ENCODE results near the gene STON1. TPM values are rescaled to one million over a fixed set of nuclear protein-coding genes. Genes with fewer than 3 reads are reported as not detected.
A peak's percentile ranks its signal among the peaks of the same experiment; 100 is the strongest.
"Not testable (repeated sequence)": the region's sequence is repeated elsewhere in the genome, so short reads cannot be mapped to it uniquely, and the experiment has no call there.

Gene STON1
- total RNA-seq (2014; rRNA removed; shearing (Covaris generic)): 2.5 and 3.4 TPM in 2 replicates

- DNase-seq (ENCODE audit: low spot score): peak; percentile 29
Measured at GRCh38 chr2:48530033-48530811, at the start of gene STON1. TSS of gene STON1 (plus strand) at chr2:48530154. CDS start at chr2:48580634, 50,480 bp downstream.

- DNase-seq (ENCODE audit: low spot score): no peak
Measured at GRCh38 chr2:48480526-48480925, 49.4 kb upstream of the STON1 start.

DNA sequence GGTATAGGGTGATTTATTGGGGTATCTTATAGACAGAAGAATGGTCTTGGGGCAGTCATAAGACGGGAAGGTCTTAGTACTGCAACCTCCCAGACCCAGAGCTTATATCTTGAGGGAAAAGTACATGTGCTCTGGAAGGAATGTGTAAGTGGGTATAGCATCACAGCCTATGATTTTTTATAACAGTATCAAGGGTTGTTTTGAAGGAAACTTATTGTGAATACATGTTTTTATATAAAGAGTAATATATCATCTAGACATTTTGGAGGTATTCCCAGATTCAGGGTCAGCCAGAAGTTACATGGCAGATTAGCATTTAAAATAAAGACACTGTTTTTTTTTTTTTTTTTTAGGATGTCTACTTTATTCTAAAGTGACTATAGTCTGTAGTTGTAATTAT is 47.6 kb upstream of the STON1 start:
- peak; percentile 29 for DNase-seq (ENCODE audit: low spot score)

GRCh38 chr2:48482769-48483168 is 47.2 kb upstream of the STON1 start:
- no peak for DNase-seq (ENCODE audit: low spot score)

DNA sequence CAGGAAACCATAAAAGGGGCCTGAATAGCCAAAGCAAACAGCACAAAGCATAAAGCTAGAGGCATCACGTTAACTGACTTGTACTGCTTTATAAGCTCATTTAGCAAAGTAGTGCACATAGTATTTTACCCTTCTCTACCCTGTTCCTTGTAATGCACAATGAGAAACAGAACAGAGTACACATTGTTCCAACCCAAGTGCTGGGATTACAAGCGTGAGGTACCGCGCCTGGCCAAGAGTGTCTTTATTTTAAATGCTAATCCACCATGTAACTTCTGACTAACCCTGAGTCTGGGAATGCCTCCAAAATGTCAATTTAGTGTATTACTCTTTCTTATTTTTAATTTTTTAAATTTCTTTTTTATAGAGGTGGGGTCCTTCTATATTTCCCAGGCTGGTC is 46.4 kb upstream of the STON1 start:
- DNase-seq (ENCODE audit: low spot score): no peak

DNA sequence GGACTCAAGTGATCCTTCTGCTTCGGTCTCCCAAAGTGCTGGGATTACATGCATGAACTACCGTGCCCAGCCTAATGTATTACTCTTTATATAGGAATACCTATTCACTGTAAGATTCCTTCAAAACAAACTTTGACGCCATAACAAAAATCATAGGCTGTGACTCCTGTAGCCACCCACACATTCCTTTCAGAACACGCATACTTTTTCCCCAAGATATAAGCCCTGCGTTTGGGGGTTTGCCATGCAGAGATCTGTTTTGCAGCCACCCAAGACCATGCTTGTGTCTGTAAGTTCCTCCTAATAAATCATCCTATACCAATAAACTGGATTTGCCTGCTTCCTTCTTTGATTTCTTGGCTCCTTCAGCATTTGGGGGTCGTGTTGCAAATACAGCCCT is 46.0 kb upstream of the STON1 start:
- no peak for DNase-seq (ENCODE audit: low spot score)

DNA sequence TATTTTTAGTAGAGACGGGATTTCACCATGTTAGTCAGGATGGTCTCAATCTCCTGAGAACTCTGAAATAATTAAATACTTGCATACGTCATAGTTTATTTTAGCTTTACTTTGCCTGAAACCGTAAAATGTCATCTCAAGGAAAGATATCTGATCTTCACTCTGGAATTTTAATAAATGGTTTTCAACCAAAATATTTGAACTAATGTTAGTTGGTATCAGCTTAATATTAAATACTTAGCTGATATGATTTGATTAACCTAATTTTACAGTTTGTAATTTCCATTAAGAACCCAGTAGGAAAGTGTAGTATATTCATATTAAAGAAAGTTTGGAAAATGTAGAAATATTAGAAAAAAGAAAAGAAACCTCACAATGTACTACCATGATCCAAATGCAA is 41.4 kb upstream of the STON1 start:
- no peak for DNase-seq (ENCODE audit: low spot score)

- peak; percentile 48 for DNase-seq (ENCODE audit: low spot score)
Measured at GRCh38 chr2:48496849-48497248, 33.1 kb upstream of the STON1 start.

GRCh38 chr2:48504647-48505327 is 25.2 kb upstream of the STON1 start:
- peak; percentile 72 for DNase-seq (ENCODE audit: low spot score)

- no peak for DNase-seq (ENCODE audit: low spot score)
Measured at GRCh38 chr2:48507111-48507510, 22.8 kb upstream of the STON1 start.

DNA sequence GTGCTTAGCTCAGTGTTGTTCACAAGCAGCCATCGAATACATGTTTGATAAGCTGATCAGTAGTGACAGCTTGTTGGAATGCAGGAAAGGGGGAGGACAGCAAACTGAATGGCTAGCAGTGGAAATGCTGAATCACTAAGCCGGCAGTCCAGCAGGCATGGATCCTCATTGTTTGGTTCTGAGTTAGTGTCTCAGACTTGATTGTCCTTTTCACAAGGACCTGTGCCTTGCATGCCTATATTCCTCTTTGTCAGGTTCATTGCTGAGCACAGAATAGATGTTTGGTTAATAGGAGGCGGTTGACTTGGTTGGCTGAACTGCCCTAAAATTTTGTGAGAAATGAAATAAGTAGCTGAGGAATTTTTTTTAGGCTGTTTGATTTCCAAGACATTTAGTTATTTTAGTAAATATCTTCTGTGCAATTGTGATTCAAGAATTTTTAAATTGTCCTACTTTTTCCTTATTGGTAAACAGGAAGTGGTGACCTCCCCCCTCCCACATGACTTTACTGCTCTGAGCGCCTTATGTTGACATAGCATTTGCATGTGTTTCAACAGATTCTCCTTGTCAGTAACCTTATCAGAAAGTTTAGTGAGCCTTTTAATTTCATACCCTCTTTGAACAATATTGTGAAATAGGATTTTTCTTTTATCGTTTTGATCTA is 21.4 kb upstream of the STON1 start:
- peak; percentile 57 for DNase-seq (ENCODE audit: low spot score)

GRCh38 chr2:48510329-48510728 is 19.6 kb upstream of the STON1 start:
- peak; percentile 64 for DNase-seq (ENCODE audit: low spot score)

GRCh38 chr2:48511849-48512470 is 18.0 kb upstream of the STON1 start:
- no peak for DNase-seq (ENCODE audit: low spot score)

GRCh38 chr2:48512571-48512970 is 17.4 kb upstream of the STON1 start:
- no peak for DNase-seq (ENCODE audit: low spot score)

DNA sequence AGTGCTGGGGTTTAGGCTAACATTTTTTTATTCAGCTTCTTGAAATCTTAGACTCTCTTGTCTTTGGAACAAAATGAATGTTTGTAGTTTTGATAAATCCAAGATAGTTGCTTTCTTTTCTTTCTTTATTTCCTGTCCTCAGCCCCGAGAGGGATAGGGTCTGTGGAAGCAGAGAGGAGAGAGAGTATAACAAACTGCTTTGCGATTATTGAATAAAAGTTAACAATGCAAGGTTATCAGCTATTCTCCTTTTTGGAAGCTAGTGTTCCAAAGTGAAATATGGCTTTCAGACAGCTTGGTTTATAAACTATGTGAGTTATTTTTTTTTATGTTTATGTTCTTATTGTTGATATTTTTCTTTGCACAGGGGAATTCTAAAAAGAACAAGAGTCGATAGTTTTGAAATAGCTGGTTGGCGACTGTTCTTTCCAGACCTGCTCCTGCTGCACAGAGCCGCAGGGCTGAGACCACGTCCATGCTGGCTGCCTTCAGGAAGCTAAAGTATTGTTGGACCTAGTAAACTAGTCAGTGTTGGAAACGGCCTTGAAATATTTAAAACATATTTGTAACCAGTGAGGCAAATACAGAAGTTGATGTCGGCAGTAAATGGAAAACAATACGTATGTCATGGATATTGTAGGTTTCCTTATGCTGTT is 15.5 kb upstream of the STON1 start:
- DNase-seq (ENCODE audit: low spot score): no peak

DNA sequence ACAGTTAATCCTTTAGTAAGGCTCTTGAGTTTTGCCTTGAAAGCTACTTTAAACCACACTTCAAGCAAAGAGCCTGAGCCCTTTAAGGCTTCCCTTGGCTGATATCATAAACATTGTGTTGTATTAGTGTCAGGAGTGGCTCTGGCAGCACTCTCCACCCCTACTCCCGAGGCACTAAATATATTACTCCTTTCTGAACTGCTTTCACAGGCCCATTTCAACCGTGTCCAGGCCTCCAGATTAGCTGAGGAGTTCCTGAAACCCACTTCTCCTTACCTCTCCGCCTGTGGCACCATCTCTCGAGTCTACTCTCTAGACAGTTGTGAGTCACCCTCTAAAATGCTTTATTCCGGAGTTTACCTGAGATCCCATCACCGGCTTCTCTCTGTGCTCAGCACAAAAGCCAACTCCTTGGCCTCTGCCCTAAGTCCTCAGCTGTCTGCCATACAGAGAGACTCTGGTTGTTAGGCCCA is 14.4 kb upstream of the STON1 start:
- no peak for DNase-seq (ENCODE audit: low spot score)

DNA sequence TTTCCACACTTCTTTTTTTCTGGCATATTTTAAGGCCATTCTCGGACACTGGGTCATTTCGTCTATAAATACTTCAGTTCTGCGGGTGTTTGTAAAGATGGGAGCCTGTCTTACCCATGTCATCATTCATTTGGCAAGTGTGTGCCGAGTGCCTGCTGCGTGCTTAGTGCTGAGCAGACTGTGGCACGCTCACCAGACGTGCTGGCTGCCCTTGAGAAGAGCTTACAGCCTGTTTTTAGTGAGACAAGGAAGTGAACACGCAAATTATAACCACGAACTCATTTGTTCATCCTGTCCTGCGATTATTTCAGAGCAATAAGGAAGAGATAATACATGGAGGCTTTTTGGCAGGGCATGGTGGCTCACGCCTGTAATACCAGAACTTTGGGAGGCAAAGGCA is 10.4 kb upstream of the STON1 start:
- no peak for DNase-seq (ENCODE audit: low spot score)

DNA sequence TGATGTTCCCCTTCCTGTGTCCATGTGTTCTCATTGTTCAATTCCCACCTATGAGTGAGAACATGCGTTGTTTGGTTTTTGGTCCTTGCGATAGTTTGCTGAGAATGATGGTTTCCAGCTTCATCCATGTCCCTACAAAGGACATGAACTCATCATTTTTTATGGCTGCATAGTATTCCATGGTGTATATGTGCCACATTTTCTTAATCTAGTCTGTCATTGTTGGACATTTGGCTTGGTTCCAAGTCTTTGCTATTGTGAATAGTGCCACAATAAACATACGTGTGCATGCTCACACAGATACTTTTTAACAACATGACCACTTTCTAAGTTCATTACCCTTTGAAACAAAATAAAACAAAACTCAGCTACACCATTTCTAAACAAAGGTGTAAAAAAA is 5.2 kb upstream of the STON1 start:
- not testable (repeated sequence) for DNase-seq (ENCODE audit: low spot score)

DNA sequence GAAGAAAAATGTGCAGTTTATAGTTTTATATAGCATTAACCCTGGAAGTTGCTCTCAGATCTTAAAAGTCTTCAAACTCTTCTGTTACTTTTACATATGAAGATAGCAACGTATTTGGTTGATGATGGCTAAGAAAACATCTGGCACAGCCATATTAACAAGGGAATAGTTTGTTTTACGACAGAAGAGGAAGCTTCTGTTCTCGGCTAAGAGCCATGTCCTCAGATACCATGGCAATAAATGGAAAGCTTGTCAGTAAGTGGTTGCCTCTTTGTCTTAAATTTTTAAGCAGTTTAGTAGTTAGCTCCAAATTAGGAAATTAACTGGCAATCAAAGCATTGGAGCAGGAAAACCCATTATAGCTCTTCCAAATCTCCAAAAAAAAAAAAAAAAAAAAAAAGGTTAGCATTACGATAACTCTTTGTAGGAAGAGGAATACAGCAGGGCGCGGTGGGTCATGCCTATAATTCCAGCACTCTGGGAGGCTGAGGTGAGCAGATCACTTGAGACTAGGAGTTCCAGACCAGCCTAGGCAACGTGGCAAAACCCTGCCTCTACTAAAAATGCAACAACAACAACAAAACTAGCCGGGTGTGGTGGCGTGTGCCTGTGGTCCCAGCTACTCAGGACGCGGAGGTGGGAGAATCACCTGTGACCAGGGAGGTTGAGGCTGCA is 4.5 kb upstream of the STON1 start:
- DNase-seq (ENCODE audit: low spot score): no peak

DNA sequence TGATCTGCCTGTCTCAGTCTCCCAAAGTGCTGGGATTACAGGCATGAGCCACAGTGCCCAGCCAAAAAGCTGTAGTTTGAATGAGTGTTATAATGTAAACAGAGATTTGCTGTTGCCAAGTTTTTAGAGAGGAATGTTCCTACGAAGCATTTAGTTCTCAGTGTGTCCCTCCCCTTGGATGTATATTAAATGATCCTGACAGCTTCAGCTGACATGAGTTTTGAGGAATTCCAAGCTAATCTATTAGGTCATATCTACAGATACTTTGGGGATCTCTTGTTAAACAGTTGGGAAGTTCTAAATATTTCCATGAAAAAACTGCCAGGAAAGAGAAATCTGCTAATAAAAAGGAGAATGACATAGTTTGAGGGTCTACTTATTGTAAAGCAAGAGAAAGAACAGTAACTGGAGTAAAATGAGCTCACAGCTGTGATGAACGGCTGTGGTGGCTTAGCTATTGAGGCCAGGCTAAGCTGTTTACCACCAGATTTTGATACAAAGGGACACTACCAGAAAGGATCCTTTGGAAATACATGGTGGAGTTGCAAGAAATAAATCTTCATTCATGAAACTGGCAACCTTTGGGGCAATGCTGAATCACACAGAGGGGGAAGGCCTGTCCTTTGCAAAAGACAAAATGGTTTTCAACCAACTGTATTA is 2.6 kb upstream of the STON1 start:
- DNase-seq (ENCODE audit: low spot score): no peak

GRCh38 chr2:48528431-48528830 is 1.5 kb upstream of the STON1 start:
- no peak for DNase-seq (ENCODE audit: low spot score)

Data from A172 (cell line).